Ishikawa (cell line): ENCODE measurements around the gene DTNBP1.

ENCODE experiments used
- CEBPB ChIP-seq: IDR thresholded peaks from 2 replicates; pipeline ENCODE4 v1.6.1; 2012
- CREB1 ChIP-seq: IDR thresholded peaks from 2 replicates; pipeline ENCODE4 v1.6.1; 2012; ENCODE audit warnings: low read depth
- EGR1 ChIP-seq: IDR thresholded peaks from 2 replicates; pipeline ENCODE4 v1.6.1; 2012
- EP300 ChIP-seq: IDR thresholded peaks from 2 replicates; pipeline ENCODE4 v1.6.1; 2012; ENCODE audit warnings: borderline replicate concordance
- FOXM1 ChIP-seq: IDR thresholded peaks from 2 replicates; pipeline ENCODE4 v1.6.1; 2012; ENCODE audit warnings: low read depth, borderline replicate concordance
- MAX ChIP-seq: IDR thresholded peaks from 2 replicates; pipeline ENCODE4 v1.6.1; 2012
- NFIC ChIP-seq: IDR thresholded peaks from 2 replicates; pipeline ENCODE4 v1.6.1; 2012
- RAD21 ChIP-seq: IDR thresholded peaks from 2 replicates; pipeline ENCODE4 v1.6.1; 2012; ENCODE audit warnings: low read depth
- TAF1 ChIP-seq: IDR thresholded peaks from 2 replicates; pipeline ENCODE4 v1.6.1; 2012; ENCODE audit warnings: low read depth, mild to moderate bottlenecking
- TCF12 ChIP-seq: IDR thresholded peaks from 2 replicates; pipeline ENCODE4 v1.6.1; 2012; ENCODE audit warnings: low read depth
- TEAD4 ChIP-seq: IDR thresholded peaks from 2 replicates; pipeline ENCODE4 v1.6.1; 2012
- USF1 ChIP-seq: IDR thresholded peaks from 2 replicates; pipeline ENCODE4 v1.6.1; 2012
- YY1 ChIP-seq: IDR thresholded peaks from 2 replicates; pipeline ENCODE4 v1.6.1; 2012; ENCODE audit warnings: low read depth
- ZBTB7A ChIP-seq: IDR thresholded peaks from 2 replicates; pipeline ENCODE4 v1.6.1; 2012; ENCODE audit warnings: low read depth
- TF ChIP-seq, protein P1 (sequence below): IDR thresholded peaks from 2 replicates; pipeline ENCODE4 v1.6.1; 2012; ENCODE audit warnings: low read depth, mild to moderate bottlenecking

Gene DTNBP1

DNA sequence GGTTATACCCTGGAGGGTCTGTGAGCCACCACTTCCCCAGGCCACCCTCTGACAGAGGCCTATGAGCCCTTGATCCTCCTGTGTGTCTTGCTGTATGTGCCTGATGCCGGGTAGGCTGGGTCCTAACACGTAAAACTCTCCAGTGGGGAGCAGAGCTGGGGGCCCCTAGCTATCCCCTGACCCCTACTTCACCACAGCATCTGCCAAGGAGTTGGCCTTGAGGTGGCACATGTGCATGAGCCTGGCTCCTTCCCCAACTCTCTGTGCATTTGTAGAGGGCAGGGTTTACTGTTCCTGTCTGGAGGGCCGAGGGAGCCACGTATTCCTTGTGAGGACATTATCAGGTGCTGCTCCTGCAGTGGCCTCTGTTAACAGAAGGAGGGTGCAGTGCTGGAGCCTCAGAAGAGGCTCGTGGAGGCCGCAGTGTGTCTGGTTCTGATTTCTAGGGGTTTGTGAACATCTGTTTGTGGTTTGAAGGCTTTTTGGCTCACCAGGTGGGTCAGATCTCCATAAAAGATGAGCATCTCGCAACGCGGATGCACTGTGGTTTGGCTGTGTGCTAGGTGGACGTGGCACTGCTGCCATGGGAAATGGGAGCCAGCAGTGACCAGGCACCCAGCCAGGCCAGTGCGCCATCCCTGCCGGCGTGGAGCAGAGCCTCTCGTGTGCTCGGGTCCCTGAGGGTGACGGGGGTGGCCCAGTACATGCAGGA is 152.1 kb downstream of the DTNBP1 start:
- no peak for TF ChIP-seq TCF12
- TF ChIP-seq USF1, result no peak
- no peak for TF ChIP-seq ZBTB7A
- TF ChIP-seq TEAD4, result no peak
- TF ChIP-seq, protein P1, sequence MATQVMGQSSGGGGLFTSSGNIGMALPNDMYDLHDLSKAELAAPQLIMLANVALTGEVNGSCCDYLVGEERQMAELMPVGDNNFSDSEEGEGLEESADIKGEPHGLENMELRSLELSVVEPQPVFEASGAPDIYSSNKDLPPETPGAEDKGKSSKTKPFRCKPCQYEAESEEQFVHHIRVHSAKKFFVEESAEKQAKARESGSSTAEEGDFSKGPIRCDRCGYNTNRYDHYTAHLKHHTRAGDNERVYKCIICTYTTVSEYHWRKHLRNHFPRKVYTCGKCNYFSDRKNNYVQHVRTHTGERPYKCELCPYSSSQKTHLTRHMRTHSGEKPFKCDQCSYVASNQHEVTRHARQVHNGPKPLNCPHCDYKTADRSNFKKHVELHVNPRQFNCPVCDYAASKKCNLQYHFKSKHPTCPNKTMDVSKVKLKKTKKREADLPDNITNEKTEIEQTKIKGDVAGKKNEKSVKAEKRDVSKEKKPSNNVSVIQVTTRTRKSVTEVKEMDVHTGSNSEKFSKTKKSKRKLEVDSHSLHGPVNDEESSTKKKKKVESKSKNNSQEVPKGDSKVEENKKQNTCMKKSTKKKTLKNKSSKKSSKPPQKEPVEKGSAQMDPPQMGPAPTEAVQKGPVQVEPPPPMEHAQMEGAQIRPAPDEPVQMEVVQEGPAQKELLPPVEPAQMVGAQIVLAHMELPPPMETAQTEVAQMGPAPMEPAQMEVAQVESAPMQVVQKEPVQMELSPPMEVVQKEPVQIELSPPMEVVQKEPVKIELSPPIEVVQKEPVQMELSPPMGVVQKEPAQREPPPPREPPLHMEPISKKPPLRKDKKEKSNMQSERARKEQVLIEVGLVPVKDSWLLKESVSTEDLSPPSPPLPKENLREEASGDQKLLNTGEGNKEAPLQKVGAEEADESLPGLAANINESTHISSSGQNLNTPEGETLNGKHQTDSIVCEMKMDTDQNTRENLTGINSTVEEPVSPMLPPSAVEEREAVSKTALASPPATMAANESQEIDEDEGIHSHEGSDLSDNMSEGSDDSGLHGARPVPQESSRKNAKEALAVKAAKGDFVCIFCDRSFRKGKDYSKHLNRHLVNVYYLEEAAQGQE, result no peak
- TF ChIP-seq CREB1, result no peak
- no peak for TF ChIP-seq MAX
- TF ChIP-seq YY1, result no peak
- TF ChIP-seq EP300, result no peak

GRCh38 chr6:15510121-15510520 is 152.7 kb downstream of the DTNBP1 start:
- no peak for TF ChIP-seq FOXM1

- no peak for TF ChIP-seq TCF12
- TF ChIP-seq RAD21, result no peak
- TF ChIP-seq USF1, result no peak
- no peak for TF ChIP-seq TAF1
- TF ChIP-seq ZBTB7A, result no peak
- TF ChIP-seq YY1, result no peak
- TF ChIP-seq, protein P1, result no peak
- TF ChIP-seq FOXM1, result no peak
- TF ChIP-seq CREB1, result no peak
- no peak for TF ChIP-seq MAX
- TF ChIP-seq EGR1, result no peak
- TF ChIP-seq CEBPB, result no peak
- no peak for TF ChIP-seq EP300
- no peak for TF ChIP-seq NFIC
- no peak for TF ChIP-seq TEAD4
These were observed 153.4 kb downstream of the DTNBP1 start for GRCh38 chr6:15509335-15509933.

DNA sequence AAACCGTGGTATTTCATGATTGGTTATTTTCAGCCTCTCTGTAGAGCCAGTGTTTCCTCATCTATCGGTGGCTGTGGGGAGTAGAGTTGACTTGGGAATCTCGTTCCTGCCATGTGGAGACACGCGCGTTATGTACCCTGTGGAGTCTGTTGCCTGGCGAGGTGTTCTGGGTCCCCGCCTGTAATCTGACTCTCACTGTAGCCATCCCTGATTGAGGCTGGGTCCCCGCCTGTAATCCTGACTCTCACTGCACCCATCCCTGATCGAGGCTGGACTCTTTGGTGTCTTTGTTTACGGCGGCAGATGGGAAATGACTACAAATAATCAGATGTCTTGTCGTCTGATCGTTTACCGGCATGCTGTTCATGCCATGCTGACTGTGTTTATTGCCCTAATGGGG is 153.9 kb downstream of the DTNBP1 start:
- TF ChIP-seq ZBTB7A, result no peak
- no peak for TF ChIP-seq NFIC
- TF ChIP-seq TEAD4, result no peak
- TF ChIP-seq CEBPB, result no peak
- no peak for TF ChIP-seq EP300
- no peak for TF ChIP-seq EGR1
- no peak for TF ChIP-seq CREB1
- no peak for TF ChIP-seq YY1
- TF ChIP-seq RAD21, result no peak
- TF ChIP-seq USF1, result no peak
- no peak for TF ChIP-seq TAF1

DNA sequence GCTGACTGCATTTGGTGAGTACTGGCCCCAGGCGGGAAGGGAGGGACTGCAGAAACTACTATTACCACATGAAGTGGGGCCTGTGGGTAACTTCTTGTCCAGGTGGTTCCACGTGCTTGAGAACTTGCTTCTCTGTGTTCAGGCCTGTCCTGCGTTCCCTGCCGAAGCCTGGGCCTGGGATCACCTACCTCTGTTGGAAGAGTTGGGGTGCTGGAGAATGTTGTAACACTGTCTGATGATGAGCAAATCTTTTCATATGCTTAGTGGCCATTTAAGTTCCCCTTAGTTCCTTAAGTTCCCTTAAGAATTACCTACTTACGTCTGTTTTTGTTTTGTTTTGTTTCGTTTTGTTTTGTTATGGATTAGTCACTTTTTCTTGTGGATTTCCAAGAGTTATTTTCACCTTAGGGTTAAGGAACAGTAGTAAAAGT is 154.4 kb downstream of the DTNBP1 start:
- TF ChIP-seq CREB1, result no peak
- TF ChIP-seq, protein P1, result no peak
- no peak for TF ChIP-seq TCF12
- no peak for TF ChIP-seq RAD21
